ENCODE results near the gene GNAO1. TPM values are rescaled to one million over a fixed set of nuclear protein-coding genes. Genes with fewer than 3 reads are reported as not detected.

The GNAO1 gene
- polyA plus RNA-seq, 1 experiment: 10.8 TPM

DNA sequence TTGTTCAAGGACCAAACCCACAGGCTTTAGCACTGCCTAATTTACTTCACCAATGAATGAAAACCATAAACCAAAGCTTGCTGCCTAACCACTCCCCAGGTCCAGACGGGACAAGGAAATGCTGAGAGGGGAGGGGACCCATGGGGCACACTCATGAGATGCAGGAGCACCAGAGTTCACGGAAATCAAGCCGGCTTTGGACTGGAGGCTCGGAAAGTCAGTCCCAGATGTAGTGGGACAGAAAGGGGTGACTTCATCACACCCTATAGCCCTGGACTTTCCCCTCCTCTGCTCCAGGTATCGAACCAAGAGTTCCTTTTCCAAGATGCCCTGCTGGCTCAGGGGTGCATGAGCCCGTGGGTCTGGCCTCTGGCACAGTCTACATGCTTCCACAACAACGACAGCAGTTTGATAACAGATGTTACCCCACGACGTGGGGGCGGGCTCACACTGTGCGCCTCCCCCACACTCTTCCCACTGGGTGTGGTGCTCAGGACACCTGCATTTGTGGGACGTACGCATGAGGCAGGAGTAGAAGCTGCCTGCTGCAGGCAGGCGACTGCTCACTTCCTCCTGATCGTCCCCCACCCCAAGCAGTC lies 170.9 kb downstream of the GNAO1 start:
- CTCF ChIA-PET: interaction anchor here (1.2 to 1.6 kb wide), 2 partner anchors 9 to 31 kb away, joined by 3 to 4 read pairs; no protein-coding TSS in a partner anchor

GRCh38 chr16:56362706-56363105 lies 171.4 kb downstream of the GNAO1 start:
- no peak overlapping the region for H3K4me3 ChIP-seq (ENCODE audit: low read depth, low read length)
- TF ChIP-seq, protein P1, sequence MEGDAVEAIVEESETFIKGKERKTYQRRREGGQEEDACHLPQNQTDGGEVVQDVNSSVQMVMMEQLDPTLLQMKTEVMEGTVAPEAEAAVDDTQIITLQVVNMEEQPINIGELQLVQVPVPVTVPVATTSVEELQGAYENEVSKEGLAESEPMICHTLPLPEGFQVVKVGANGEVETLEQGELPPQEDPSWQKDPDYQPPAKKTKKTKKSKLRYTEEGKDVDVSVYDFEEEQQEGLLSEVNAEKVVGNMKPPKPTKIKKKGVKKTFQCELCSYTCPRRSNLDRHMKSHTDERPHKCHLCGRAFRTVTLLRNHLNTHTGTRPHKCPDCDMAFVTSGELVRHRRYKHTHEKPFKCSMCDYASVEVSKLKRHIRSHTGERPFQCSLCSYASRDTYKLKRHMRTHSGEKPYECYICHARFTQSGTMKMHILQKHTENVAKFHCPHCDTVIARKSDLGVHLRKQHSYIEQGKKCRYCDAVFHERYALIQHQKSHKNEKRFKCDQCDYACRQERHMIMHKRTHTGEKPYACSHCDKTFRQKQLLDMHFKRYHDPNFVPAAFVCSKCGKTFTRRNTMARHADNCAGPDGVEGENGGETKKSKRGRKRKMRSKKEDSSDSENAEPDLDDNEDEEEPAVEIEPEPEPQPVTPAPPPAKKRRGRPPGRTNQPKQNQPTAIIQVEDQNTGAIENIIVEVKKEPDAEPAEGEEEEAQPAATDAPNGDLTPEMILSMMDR (IDR thresholded peaks at IDR 0.05; ENCODE audit: insufficient read depth, low read depth, low read length): no peak
- ChIA-PET CTCF (interaction anchor here (1.6 kb wide), 1 partner anchor 32 kb away, joined by 3 read pairs; no protein-coding TSS in a partner anchor), POLR2A (interaction anchor here (0.7 kb wide), 1 partner anchor 134 kb away, joined by 3 read pairs; no protein-coding TSS in a partner anchor)
- no peaks in the 10 kb centered on the region for H3K27me3 ChIP-seq (ENCODE audit: control insufficient read depth, insufficient read depth, low read length)
- DNase-seq (ENCODE audit: low read depth): no peak
- peaks cover 28% of the 10 kb centered on the region for H3K36me3 ChIP-seq (ENCODE audit: control insufficient read depth, insufficient read depth, low read length)

More for the DNA sequence above, 170.9 kb downstream of the GNAO1 start:
- Histone ChIP-seq H3K27me3 (ENCODE audit: control insufficient read depth, insufficient read depth, low read length) (no peaks in the 10 kb centered on the region), H3K36me3 (ENCODE audit: control insufficient read depth, insufficient read depth, low read length) (peaks cover 26% of the 10 kb centered on the region), H3K4me3 (ENCODE audit: low read depth, low read length) (no peak overlapping the region)
- TF ChIP-seq, protein P1 (IDR thresholded peaks at IDR 0.05; ENCODE audit: insufficient read depth, low read depth, low read length): no peak
- DNase-seq (ENCODE audit: low read depth): no peak
- POLR2A ChIA-PET: interaction anchor here (0.7 kb wide), 1 partner anchor 135 kb away, joined by 3 read pairs; no protein-coding TSS in a partner anchor

DNA sequence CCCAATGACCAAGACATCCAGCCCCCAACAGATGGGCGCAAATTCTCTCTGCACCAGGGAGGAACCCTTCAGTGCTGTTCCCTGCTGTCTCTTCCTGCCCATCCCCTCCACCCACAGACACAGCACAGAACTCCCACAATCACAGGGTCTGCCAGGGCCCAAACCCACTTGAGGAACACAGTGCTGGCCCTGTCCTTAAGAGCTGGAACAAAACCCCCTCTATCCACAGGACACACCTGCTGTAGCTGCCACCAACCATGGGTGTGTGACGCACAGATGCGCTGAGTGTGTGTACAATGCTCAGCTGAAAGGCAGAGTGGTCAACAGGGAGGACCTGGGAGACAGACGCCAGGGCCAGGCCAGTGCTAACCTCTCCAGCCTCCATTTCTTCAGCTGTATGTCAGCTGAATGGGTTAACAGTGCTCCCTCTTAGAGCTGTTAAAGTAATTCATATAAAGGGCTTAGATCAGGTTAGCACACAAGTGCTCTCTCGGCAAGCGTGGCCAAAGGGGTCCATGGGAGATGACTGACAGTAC lies 172.0 kb downstream of the GNAO1 start:
- CTCF ChIA-PET: interaction anchor here (1.1 to 1.6 kb wide), 2 partner anchors 15 to 32 kb away, joined by 3 read pairs; no protein-coding TSS in a partner anchor
- no peak for DNase-seq (ENCODE audit: low read depth)

DNA sequence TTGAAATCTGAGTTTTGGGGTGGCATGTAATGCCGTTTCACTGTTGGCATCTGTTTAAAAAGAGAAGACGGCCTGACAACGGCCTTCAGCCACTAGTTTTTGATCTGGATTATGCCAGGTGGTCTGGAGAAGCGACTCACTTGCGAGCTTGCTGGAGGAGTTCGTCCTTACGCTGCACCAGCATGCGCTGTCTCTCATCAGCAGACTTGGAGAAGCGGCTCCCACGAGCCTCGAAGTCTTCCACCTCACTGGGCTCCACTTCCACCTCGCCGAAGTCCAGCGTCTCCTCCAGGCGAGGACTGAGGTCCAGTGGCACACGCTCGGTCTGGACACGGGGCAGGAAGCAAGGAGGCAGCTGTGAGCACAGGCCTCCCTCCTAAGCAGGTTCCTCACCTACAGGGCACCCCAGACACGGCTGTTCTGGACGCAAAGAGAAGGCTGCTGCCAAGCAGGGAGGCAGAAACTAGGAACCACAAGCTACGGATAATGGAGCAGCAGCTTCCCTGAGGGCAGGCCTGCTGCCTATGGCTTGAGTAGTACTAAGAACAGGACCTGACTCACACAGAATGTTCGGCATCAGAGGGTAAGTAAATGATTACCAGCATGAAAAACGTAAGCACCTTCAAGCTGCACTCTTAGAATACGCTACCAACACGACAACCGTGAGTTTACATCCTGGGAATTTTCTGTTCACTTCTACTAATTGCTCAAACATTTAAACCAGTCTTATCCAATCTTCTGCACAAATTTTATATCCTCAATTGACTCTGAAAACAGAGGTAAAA lies 172.7 kb downstream of the GNAO1 start:
- ChIA-PET CTCF (interaction anchor here (1.1 kb wide), 1 partner anchor 14 kb away, joined by 3 read pairs; no protein-coding TSS in a partner anchor), POLR2A (no interaction called here)
- Histone ChIP-seq H3K27me3 (ENCODE audit: control insufficient read depth, insufficient read depth, low read length) (no peaks in the 10 kb centered on the region), H3K4me3 (ENCODE audit: low read depth, low read length) (no peak overlapping the region), H3K36me3 (ENCODE audit: control insufficient read depth, insufficient read depth, low read length) (peaks cover 30% of the 10 kb centered on the region)
- TF ChIP-seq, protein P1 (IDR thresholded peaks at IDR 0.05; ENCODE audit: insufficient read depth, low read depth, low read length): no peak
- DNase-seq (ENCODE audit: low read depth): no peak

More for the DNA sequence above, 172.0 kb downstream of the GNAO1 start:
- Histone ChIP-seq H3K36me3 (ENCODE audit: control insufficient read depth, insufficient read depth, low read length) (peaks cover 30% of the 10 kb centered on the region), H3K27me3 (ENCODE audit: control insufficient read depth, insufficient read depth, low read length) (no peaks in the 10 kb centered on the region), H3K4me3 (ENCODE audit: low read depth, low read length) (no peak overlapping the region)
- TF ChIP-seq, protein P1 (IDR thresholded peaks at IDR 0.05; ENCODE audit: insufficient read depth, low read depth, low read length): no peak
- POLR2A ChIA-PET: no interaction called here

DNA sequence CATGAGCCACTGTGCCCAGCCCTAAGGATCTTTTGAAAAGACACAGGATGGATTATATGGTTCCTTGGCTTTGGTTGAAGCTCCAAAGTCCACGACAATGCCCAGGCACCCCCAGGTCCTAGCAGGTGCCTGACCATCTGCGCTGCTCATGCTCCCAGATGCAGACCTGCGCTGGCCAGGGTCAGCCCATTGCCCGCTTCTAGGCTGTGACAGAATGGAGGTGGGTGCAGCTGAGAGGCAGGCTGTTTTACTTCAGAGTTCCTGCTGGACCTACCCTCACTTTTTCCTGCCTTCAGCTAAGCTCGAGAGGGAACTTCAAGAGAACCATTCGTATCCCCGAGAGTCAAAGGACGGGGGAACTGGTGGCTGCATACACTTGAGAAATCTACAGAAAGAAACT lies 173.6 kb downstream of the GNAO1 start:
- H3K36me3 ChIP-seq (ENCODE audit: control insufficient read depth, insufficient read depth, low read length): peaks cover 30% of the 10 kb centered on the region

More for the DNA sequence above, 173.6 kb downstream of the GNAO1 start:
- Histone ChIP-seq H3K27me3 (ENCODE audit: control insufficient read depth, insufficient read depth, low read length) (no peaks in the 10 kb centered on the region), H3K4me3 (ENCODE audit: low read depth, low read length) (no peak overlapping the region)
- ChIA-PET POLR2A (no interaction called here), CTCF (no interaction called here)
- DNase-seq (ENCODE audit: low read depth): no peak
- TF ChIP-seq, protein P1 (IDR thresholded peaks at IDR 0.05; ENCODE audit: insufficient read depth, low read depth, low read length): no peak

Measured in BJ (cell line).